Raji (cell line): ENCODE results near the gene CD34.

Source experiments
- POLR2A ChIP-seq: IDR thresholded peaks from 2 replicates; pipeline ENCODE4 v1.6.1; 2011; ENCODE audit warnings: low read depth, low read length, control low read depth; ENCODE audit not compliant: insufficient read depth

Gene CD34

DNA sequence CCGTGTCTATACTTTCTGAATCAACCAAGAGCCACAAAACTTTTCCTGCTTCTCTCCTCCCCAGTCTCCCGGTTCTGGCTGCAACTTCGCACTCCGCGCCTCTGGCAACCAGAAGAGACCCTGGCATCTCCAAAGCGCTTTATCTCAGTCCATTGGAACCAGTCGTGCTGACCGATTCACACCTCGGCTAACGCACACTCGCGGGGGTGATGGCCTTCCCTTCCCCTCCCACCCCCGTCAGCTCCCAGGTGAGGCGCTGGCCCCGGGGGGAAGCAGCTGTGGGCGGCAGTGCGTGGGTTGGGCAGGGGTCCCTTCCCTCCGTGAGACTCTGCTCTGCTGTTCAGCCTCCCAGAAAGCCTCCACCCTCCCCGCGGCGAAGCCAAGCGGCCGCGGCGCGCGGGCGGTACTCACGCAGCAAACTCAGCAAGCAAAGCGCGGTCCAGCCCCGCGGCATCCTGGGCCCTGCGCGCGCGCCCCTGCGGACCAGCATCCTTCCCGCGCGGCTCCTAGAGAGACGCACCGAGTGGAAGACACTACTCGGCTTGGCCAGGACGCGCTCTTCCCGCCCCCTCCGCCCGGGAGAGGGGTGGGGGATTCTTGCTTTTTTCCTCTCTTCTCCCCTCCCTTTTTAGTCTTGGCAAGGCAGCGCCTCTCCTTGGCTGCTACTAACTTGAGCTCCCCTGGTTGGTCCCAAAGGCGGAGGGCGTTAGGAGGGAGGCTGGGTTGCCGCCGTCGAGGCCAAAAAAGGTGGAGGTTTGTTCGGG, at the start of gene CD34:
Gene CD34, minus strand, starts transcription at position 535 of the 764 bp plus-strand sequence. Its CDS starts 45 bp downstream, at position 490.
- no peak for TF ChIP-seq POLR2A

DNA sequence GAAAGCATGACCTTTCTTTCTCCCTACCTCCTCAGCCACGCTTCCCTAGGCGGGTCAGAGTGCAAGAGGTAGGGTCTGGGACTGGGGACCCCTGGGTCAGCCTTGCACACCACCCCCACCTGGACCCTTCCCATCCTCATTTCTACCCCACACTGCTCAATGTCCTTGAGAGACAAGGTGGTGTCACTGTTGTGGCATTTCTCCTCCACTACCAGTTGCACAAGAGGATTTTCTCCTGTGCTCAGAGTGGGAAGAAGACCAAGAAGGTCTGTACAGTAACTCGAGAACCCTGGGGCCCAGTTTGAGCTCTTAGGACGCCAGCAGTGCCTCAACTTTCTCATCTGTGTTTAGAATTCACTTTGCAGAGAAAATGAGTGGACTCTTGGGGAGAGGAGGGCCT, 49.4 kb upstream of the CD34 start:
- no peak for TF ChIP-seq POLR2A

- TF ChIP-seq POLR2A = no peak
Observed at GRCh38 chr1:207959910-207960309, 49.0 kb upstream of the CD34 start.

- TF ChIP-seq POLR2A = no peak
Observed at GRCh38 chr1:207959141-207959825, 48.4 kb upstream of the CD34 start.

DNA sequence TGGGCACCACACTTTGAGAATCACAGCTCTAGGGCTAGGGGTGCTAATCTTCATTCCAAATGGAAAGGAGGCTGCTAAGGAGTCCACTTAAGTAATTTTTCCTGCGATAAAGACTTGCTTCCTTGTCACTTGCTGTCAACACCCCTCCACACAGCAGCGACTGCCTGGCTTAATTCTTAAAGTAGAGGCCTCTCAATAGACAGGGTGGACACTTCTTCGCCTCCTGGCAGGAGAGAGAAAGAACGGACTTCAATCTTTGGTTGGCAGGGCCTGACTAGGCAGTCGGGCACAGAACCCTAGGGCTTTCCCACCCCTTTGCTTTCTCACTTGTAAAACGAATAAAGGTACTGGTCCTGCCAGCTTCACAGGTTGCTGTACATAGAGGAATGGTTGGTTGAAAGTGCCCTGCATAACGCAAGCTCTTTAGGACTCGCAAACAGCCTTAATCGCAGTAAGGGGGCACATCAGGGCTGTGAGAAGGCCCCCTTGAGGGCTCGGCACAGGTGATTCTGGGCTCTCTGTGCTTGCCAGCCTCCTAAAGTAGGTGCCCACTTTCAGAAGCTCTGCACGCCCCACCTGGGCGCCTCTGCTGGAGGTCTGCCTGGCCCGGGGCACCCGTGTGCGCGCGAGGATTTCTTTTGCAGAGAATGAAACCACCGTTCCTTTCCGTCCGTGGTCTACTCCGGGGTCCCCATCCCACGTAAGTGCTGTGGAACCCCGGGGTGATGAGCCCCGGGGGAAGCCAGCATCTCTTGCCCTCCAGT, 47.6 kb upstream of the CD34 start:
- TF ChIP-seq POLR2A = no peak

- TF ChIP-seq POLR2A = no peak
Observed at GRCh38 chr1:207956986-207957385, 46.1 kb upstream of the CD34 start.

- no peak for TF ChIP-seq POLR2A
Observed at GRCh38 chr1:207954104-207954503, 43.2 kb upstream of the CD34 start.

GRCh38 chr1:207952617-207953542, 42.0 kb upstream of the CD34 start:
- no peak for TF ChIP-seq POLR2A

DNA sequence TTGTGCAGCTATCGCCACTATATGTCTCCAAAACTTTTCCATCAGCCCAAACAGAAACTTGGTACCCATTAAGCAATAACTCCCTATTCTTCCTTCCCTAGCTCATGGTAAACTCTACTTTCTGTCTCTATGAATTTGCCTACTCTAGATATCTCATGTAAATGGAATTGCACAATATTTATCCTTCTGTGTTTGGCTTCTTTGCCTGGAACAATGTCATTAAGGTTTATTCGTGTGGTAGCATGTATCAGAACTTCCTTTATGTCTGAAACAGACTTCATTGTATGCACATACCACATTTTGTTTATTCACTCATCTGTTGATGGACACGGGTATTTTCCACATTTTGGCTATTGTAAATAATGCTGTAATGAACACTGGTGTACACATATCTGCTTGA, 40.7 kb upstream of the CD34 start:
- no peak for TF ChIP-seq POLR2A

DNA sequence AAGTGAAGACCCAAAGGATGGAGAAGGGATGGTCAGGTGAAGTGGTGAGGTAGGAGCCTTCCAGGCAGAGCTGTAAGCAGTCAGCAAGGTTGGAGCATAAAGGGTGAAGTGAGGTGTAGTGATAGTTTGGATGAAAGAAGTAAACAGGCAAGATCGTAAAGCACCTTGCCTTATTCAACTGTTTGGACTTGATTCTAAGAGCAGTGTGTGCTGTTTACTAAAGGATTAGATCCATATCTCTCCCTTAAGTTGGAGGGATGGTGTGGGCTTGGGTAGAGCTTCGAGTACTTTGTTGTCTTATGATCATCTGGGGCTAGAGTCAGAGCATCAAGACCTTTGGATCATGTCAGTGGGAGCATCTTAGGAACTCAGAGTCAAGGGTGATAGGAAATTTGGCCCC, 39.8 kb upstream of the CD34 start:
- no peak for TF ChIP-seq POLR2A

GRCh38 chr1:207949571-207950195, 38.8 kb upstream of the CD34 start:
- TF ChIP-seq POLR2A = no peak

- TF ChIP-seq POLR2A = no peak
Observed at GRCh38 chr1:207948536-207949250, 37.8 kb upstream of the CD34 start.

GRCh38 chr1:207946756-207947155, 35.8 kb upstream of the CD34 start:
- TF ChIP-seq POLR2A = no peak

- no peak for TF ChIP-seq POLR2A
Observed at GRCh38 chr1:207944571-207944970, 33.6 kb upstream of the CD34 start.
